ENCODE measurements around the gene GATA6. TPM values are rescaled to one million over a fixed set of nuclear protein-coding genes. Genes with fewer than 3 reads are reported as not detected.

The GATA6 gene
- polyA plus RNA-seq, 1 donor (not counting 4 experiments of a cell fraction or from before 2014, with no cell fraction given) = 0.37 TPM

GRCh38 chr18:22167471-22168241, 1.7 kb upstream of the GATA6 start:
- Histone ChIP-seq H3K4me1 (ENCODE audit: control insufficient read depth, extremely low read depth, insufficient read depth, low read length) (peaks cover 5% of the 10 kb centered on the region), H3K27me3 (ENCODE audit: control insufficient read depth, extremely low read depth, insufficient read depth, low read length) (peaks cover 85% of the 10 kb centered on the region), H3K27ac (ENCODE audit: control insufficient read depth, insufficient read depth, low read length) (no peak overlapping the region), H3K4me3 (ENCODE audit: control insufficient read depth in 2 of 3, extremely low read depth in 1 of 3, insufficient read depth in 2 of 3, low read depth in 1 of 3, low read length in 3 of 3) (no peak overlapping the region), H3K9me1 (ENCODE audit: control insufficient read depth, extremely low read depth, insufficient read depth, low read length) (no peaks in the 10 kb centered on the region), H3K36me3 (ENCODE audit: control insufficient read depth in 2 of 2, extremely low read depth in 1 of 2, insufficient read depth in 2 of 2, low read length in 2 of 2) (no peaks in the 10 kb centered on the region), H3K79me2 (ENCODE audit: control insufficient read depth, insufficient read depth, low read length) (no peaks in the 10 kb centered on the region), H4K20me1 (ENCODE audit: control insufficient read depth, extremely low read depth, insufficient read depth, low read length) (no peaks in the 10 kb centered on the region), H2AFZ (ENCODE audit: control insufficient read depth, low read length) (no peak overlapping the region), H3K9me3 (ENCODE audit: control insufficient read depth, low read depth, low read length) (peaks cover 2% of the 10 kb centered on the region), H3K9ac (ENCODE audit: control insufficient read depth, extremely low read depth, insufficient read depth, low read length) (no peak overlapping the region), H3K4me2 (ENCODE audit: control insufficient read depth, extremely low read depth, insufficient read depth, low read depth, low read length) (no peak overlapping the region)
- TF ChIP-seq EZH2 (IDR thresholded peaks at IDR 0.05; ENCODE audit: low read length) = peak; percentile 90
- no peak for TF ChIP-seq CTCF (optimal IDR thresholded peaks at IDR 0.05 in 1 of 3, IDR thresholded peaks at IDR 0.05 in 1 of 3, conservative IDR thresholded peaks at IDR 0.05 in 1 of 3; ENCODE audit: extremely low read depth in 1 of 3, insufficient read depth in 2 of 3, low read length in 3 of 3)
- FAIRE-seq = no peak
- DNase-seq (ENCODE audit: low read depth, low spot score) = no peak
- dilution Hi-C loops (cut with MboI; ENCODE audit: extremely low pct_ligation_motif_present, low sequenced_read_pairs) = no loop called here

- H2AFZ ChIP-seq (ENCODE audit: control insufficient read depth, low read length) = no peak overlapping the region
- peak overlapping the region; percentile 63 for H3K4me2 ChIP-seq (ENCODE audit: control insufficient read depth, extremely low read depth, insufficient read depth, low read depth, low read length)
- H3K4me1 ChIP-seq (ENCODE audit: control insufficient read depth, extremely low read depth, insufficient read depth, low read length) = peaks cover 5% of the 10 kb centered on the region
- H3K27ac ChIP-seq (ENCODE audit: control insufficient read depth, insufficient read depth, low read length) = no peak overlapping the region
- DNase-seq (ENCODE audit: low read depth, low spot score) (no peak), FAIRE-seq (no peak)
- peak overlapping the region in 1 of 3 experiments; percentile 47 for H3K4me3 ChIP-seq (ENCODE audit: control insufficient read depth in 2 of 3, extremely low read depth in 1 of 3, insufficient read depth in 2 of 3, low read depth in 1 of 3, low read length in 3 of 3)
- H3K9ac ChIP-seq (ENCODE audit: control insufficient read depth, extremely low read depth, insufficient read depth, low read length) = no peak overlapping the region
- H3K9me1 ChIP-seq (ENCODE audit: control insufficient read depth, extremely low read depth, insufficient read depth, low read length) = no peaks in the 10 kb centered on the region
- H4K20me1 ChIP-seq (ENCODE audit: control insufficient read depth, extremely low read depth, insufficient read depth, low read length) = no peaks in the 10 kb centered on the region
- peaks cover 85% of the 10 kb centered on the region for H3K27me3 ChIP-seq (ENCODE audit: control insufficient read depth, extremely low read depth, insufficient read depth, low read length)
- peaks cover 2% of the 10 kb centered on the region for H3K9me3 ChIP-seq (ENCODE audit: control insufficient read depth, low read depth, low read length)
- H3K79me2 ChIP-seq (ENCODE audit: control insufficient read depth, insufficient read depth, low read length) = no peaks in the 10 kb centered on the region
- TF ChIP-seq CTCF (optimal IDR thresholded peaks at IDR 0.05 in 1 of 3, IDR thresholded peaks at IDR 0.05 in 1 of 3, conservative IDR thresholded peaks at IDR 0.05 in 1 of 3; ENCODE audit: extremely low read depth in 1 of 3, insufficient read depth in 2 of 3, low read length in 3 of 3) = no peak
- TF ChIP-seq EZH2 (IDR thresholded peaks at IDR 0.05; ENCODE audit: low read length) = peak; percentile 94
- H3K36me3 ChIP-seq (ENCODE audit: control insufficient read depth in 2 of 2, extremely low read depth in 1 of 2, insufficient read depth in 2 of 2, low read length in 2 of 2) = no peaks in the 10 kb centered on the region
- dilution Hi-C loops (cut with MboI; ENCODE audit: extremely low pct_ligation_motif_present, low sequenced_read_pairs) = no loop called here
Measured at GRCh38 chr18:22168360-22168921, 948 bp upstream of the GATA6 start.

Measured in keratinocyte (primary cell).